Activated T-cell treated with anti-CD3 and anti-CD28 coated beads for 4 hours (primary cell): Measurements from ENCODE around the gene IBA57.
"Not testable (repeated sequence)": the region's sequence is repeated elsewhere in the genome, so short reads cannot be mapped to it uniquely, and the experiment has no call there.

Source experiments
- DNase-seq: peaks from one replicate; pipeline ENCODE4 v3.0.0-alpha.2; 2020

The IBA57 gene

GRCh38 chr1:228214921-228215662, 49.5 kb downstream of the IBA57 start:
- no peak for DNase-seq

- no peak for DNase-seq
Observed at GRCh38 chr1:228215663-228216116, 50.1 kb downstream of the IBA57 start.

GRCh38 chr1:228216371-228217320, 51.0 kb downstream of the IBA57 start:
- no peak for DNase-seq

- no peak for DNase-seq
Observed at GRCh38 chr1:228217551-228218344, 52.1 kb downstream of the IBA57 start.

GRCh38 chr1:228218513-228219244, 53.1 kb downstream of the IBA57 start:
- DNase-seq: no peak

GRCh38 chr1:228219245-228219961, 53.8 kb downstream of the IBA57 start:
- DNase-seq: no peak

- DNase-seq: no peak
Observed at GRCh38 chr1:228219962-228220780, 54.6 kb downstream of the IBA57 start.

- DNase-seq: not testable (repeated sequence)
Observed at GRCh38 chr1:228221097-228221496, 55.5 kb downstream of the IBA57 start.

GRCh38 chr1:228222548-228222947, 56.9 kb downstream of the IBA57 start:
- no peak for DNase-seq

- DNase-seq: no peak
Observed at GRCh38 chr1:228224198-228225164, 58.9 kb downstream of the IBA57 start.

GRCh38 chr1:228225165-228225710, 59.6 kb downstream of the IBA57 start:
- no peak for DNase-seq

- no peak for DNase-seq
Observed at GRCh38 chr1:228225740-228226139, 60.1 kb downstream of the IBA57 start.

- DNase-seq: no peak
Observed at GRCh38 chr1:228226141-228226874, 60.7 kb downstream of the IBA57 start.

GRCh38 chr1:228226956-228227791, 61.6 kb downstream of the IBA57 start:
- no peak for DNase-seq

GRCh38 chr1:228228147-228228546, 62.5 kb downstream of the IBA57 start:
- DNase-seq: not testable (repeated sequence)

GRCh38 chr1:228228601-228229074, 63.0 kb downstream of the IBA57 start:
- no peak for DNase-seq

- no peak for DNase-seq
Observed at GRCh38 chr1:228231189-228231588, 65.6 kb downstream of the IBA57 start.
